Measurements from ENCODE around the gene FAM118B.

FAM118B gene

GRCh38 chr11:126186025-126186698, 25.4 kb upstream of the FAM118B start:
- DNase-seq (ENCODE audit: insufficient read length, low spot score) (no peak), FAIRE-seq (no peak)

- FAIRE-seq = no peak
- no peak for DNase-seq (ENCODE audit: insufficient read length, low spot score)
Measured at GRCh38 chr11:126186708-126187529, 24.7 kb upstream of the FAM118B start.

GRCh38 chr11:126188332-126189108, 23.1 kb upstream of the FAM118B start:
- FAIRE-seq (no peak), DNase-seq (ENCODE audit: insufficient read length, low spot score) (no peak)

- no peak for FAIRE-seq
- no peak for DNase-seq (ENCODE audit: insufficient read length, low spot score)
Measured at GRCh38 chr11:126189109-126189929, 22.3 kb upstream of the FAM118B start.

GRCh38 chr11:126190792-126191191, 20.8 kb upstream of the FAM118B start:
- no peak for DNase-seq (ENCODE audit: insufficient read length, low spot score)
- FAIRE-seq = no peak

GRCh38 chr11:126191379-126192073, 20.1 kb upstream of the FAM118B start:
- DNase-seq (ENCODE audit: insufficient read length, low spot score) (no peak), FAIRE-seq (no peak)

- no peak for DNase-seq (ENCODE audit: insufficient read length, low spot score)
- FAIRE-seq = no peak
Measured at GRCh38 chr11:126192361-126192760, 19.2 kb upstream of the FAM118B start.

GRCh38 chr11:126193038-126193478, 18.5 kb upstream of the FAM118B start:
- FAIRE-seq (no peak), DNase-seq (ENCODE audit: insufficient read length, low spot score) (no peak)

GRCh38 chr11:126194121-126194543, 17.4 kb upstream of the FAM118B start:
- peak; percentile 36 for DNase-seq (ENCODE audit: insufficient read length, low spot score)

GRCh38 chr11:126195119-126195518, 16.5 kb upstream of the FAM118B start:
- no peak for DNase-seq (ENCODE audit: insufficient read length, low spot score)
- no peak for FAIRE-seq

More at GRCh38 chr11:126194121-126194543, 17.4 kb upstream of the FAM118B start:
- FAIRE-seq = no peak

- DNase-seq (ENCODE audit: insufficient read length, low spot score) (no peak), FAIRE-seq (no peak)
Measured at GRCh38 chr11:126197277-126197939, 14.2 kb upstream of the FAM118B start.

- FAIRE-seq = no peak
Measured at GRCh38 chr11:126198648-126199047, 12.9 kb upstream of the FAM118B start.

GRCh38 chr11:126202646-126203359, 8.8 kb upstream of the FAM118B start:
- FAIRE-seq = no peak
- no peak for DNase-seq (ENCODE audit: insufficient read length, low spot score)

More at GRCh38 chr11:126198648-126199047, 12.9 kb upstream of the FAM118B start:
- no peak for DNase-seq (ENCODE audit: insufficient read length, low spot score)

- DNase-seq (ENCODE audit: insufficient read length, low spot score) (no peak), FAIRE-seq (no peak)
Measured at GRCh38 chr11:126205359-126205758, 6.2 kb upstream of the FAM118B start.

- no peak for DNase-seq (ENCODE audit: insufficient read length, low spot score)
- FAIRE-seq = no peak
Measured at GRCh38 chr11:126207896-126208295, 3.7 kb upstream of the FAM118B start.

GRCh38 chr11:126210871-126211235, 729 bp upstream of the FAM118B start:
- FAIRE-seq (no peak), DNase-seq (ENCODE audit: insufficient read length, low spot score) (no peak)

- FAIRE-seq = no peak
- no peak for DNase-seq (ENCODE audit: insufficient read length, low spot score)
Measured at GRCh38 chr11:126212089-126212660, 593 bp downstream of the FAM118B start.

- no peak for FAIRE-seq
- no peak for DNase-seq (ENCODE audit: insufficient read length, low spot score)
Measured at GRCh38 chr11:126214441-126214840, 2.9 kb downstream of the FAM118B start.

Data from HTR-8/SVneo (cell line).